ENCODE data around the gene CNDP2. TPM values are rescaled to one million over a fixed set of nuclear protein-coding genes. Genes with fewer than 3 reads are reported as not detected.

CNDP2 gene
- total RNA-seq, 1 donor from 2014 or later = 197 TPM

DNA sequence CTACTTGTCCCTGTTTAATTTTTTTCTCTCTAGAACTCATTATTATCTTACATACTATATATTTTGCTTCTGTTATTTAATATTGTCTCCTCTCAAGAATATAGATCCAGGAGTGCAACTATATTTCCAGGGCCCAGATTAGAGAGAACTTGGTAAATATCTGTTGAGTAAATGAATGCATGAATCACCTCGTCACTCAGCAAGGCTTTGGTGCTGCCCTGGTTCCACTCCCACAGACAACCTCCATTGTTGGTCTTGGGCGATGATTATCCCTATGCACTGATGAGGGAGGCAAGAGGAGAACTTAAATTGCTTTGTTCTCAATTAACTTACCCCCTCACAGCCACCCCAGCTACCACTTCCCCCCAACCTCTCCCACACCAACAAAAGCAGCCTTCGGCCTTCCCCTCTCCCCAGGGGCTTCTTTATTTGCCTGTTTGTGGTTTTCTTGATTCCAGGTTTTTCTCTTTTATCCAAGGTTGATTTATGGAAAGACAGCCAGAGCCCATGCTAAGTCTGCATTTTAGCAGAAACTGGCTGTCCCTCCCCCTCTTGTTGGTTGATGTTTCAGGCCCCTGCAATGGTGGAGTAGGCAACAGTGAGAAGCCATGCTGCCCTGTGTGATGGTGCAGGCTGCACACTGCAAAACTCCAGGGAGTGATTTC is 22.1 kb upstream of the CNDP2 start:
- H3K36me3 Mint-ChIP-seq = no peaks in the 10 kb centered on the region
- no peak overlapping the region for H3K4me3 Mint-ChIP-seq
- DNase-seq (ENCODE audit: extremely low spot score, unreplicated experiment) = no peak
- no peaks in the 10 kb centered on the region for H3K4me1 Mint-ChIP-seq (ENCODE audit: unreplicated experiment)
- H3K9me3 Mint-ChIP-seq = peaks cover 10% of the 10 kb centered on the region
- no peak overlapping the region for H3K27ac Mint-ChIP-seq
- TF ChIP-seq, protein P1, sequence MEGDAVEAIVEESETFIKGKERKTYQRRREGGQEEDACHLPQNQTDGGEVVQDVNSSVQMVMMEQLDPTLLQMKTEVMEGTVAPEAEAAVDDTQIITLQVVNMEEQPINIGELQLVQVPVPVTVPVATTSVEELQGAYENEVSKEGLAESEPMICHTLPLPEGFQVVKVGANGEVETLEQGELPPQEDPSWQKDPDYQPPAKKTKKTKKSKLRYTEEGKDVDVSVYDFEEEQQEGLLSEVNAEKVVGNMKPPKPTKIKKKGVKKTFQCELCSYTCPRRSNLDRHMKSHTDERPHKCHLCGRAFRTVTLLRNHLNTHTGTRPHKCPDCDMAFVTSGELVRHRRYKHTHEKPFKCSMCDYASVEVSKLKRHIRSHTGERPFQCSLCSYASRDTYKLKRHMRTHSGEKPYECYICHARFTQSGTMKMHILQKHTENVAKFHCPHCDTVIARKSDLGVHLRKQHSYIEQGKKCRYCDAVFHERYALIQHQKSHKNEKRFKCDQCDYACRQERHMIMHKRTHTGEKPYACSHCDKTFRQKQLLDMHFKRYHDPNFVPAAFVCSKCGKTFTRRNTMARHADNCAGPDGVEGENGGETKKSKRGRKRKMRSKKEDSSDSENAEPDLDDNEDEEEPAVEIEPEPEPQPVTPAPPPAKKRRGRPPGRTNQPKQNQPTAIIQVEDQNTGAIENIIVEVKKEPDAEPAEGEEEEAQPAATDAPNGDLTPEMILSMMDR (conservative IDR thresholded peaks at IDR 0.05) = no peak
- peaks cover 6% of the 10 kb centered on the region for H3K27me3 Mint-ChIP-seq

DNA sequence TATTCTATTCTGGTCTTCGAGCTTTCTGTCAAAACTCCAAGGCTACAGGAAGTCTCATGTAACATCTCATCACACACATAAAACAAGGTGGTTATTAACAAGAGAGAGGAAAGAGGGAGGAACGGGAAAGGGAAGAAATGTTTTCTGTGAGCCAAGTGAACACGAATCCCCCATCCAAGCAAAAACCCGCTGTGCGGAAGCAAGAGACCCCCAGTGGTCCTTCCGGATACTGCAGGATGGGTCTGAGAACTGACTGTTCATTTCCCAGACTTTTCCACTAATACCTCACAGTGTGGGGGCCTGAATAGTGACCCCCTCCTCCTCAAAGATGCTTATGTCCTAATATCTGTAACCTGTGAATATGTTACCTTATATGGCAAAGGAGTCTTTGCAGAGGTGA is 20.0 kb upstream of the CNDP2 start:
- no peak for DNase-seq (ENCODE audit: extremely low spot score, unreplicated experiment)
- Mint-ChIP-seq H3K27ac (no peak overlapping the region), H3K4me1 (ENCODE audit: unreplicated experiment) (no peaks in the 10 kb centered on the region), H3K27me3 (peaks cover 6% of the 10 kb centered on the region), H3K4me3 (no peak overlapping the region), H3K36me3 (no peaks in the 10 kb centered on the region), H3K9me3 (no peaks in the 10 kb centered on the region)
- TF ChIP-seq, protein P1 (conservative IDR thresholded peaks at IDR 0.05) = peak; percentile 84

DNA sequence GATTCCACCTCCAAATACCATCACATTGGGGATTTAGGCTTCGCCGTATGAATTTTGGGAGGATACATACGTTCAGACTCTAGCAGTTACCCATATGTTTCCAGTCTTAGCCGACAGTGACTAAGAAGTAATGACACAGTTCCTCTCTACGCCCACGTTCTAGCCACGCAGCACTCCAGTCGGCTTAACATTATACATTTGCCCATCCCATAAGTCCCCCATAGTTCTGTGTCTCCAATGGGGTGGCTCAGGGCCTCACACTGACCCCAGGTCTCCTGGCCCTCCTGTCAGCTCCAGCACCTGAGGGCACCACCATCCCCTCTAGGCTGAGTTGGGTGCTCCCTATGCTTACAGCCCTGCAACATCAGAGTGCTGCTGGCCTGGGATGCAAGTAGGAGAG is 18.4 kb upstream of the CNDP2 start:
- H3K27ac Mint-ChIP-seq = no peak overlapping the region
- H3K27me3 Mint-ChIP-seq = peaks cover 6% of the 10 kb centered on the region
- no peak for DNase-seq (ENCODE audit: extremely low spot score, unreplicated experiment)
- TF ChIP-seq, protein P1 (conservative IDR thresholded peaks at IDR 0.05) = no peak
- no peaks in the 10 kb centered on the region for H3K36me3 Mint-ChIP-seq
- H3K4me3 Mint-ChIP-seq = no peak overlapping the region
- H3K9me3 Mint-ChIP-seq = no peaks in the 10 kb centered on the region
- no peaks in the 10 kb centered on the region for H3K4me1 Mint-ChIP-seq (ENCODE audit: unreplicated experiment)

DNA sequence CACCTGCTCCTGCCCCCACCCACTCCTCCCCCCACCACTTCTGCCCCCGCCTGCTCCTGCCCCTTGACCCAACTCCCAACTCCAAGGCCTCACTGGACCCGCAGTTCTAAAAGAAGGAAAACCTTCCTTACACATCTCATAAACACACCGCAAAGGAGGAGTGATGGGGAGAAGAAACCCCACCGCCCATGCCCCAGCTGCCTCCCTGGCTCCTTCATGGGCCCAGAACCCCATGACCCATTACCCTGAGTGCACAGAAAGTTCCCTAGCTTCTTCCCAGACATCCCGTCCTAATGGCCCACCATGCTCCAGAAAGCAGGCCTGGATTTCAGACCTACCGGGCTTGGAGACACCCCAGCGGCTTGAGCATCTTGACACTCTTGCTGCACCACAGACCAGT is 17.8 kb upstream of the CNDP2 start:
- H3K27me3 Mint-ChIP-seq = peaks cover 6% of the 10 kb centered on the region
- DNase-seq (ENCODE audit: extremely low spot score, unreplicated experiment) = no peak

DNA sequence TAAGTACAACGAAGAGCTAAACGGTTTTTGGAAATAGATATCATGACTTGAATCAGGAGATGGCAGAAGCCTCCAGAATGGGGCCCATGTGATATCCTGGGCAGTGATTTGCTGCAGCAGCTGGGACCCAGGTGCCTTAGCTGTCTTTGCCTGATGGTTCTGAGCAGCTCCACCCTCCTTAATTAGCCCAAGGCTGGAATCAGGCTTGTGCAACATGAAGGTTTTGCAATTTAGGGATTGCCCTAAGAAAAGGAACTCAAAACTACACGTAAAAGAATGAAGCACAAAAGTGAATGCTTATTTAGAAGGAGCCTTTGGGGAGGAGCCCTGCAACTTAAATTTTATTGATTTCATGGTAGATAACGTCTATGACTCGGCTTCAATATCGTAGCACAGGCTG is 17.3 kb upstream of the CNDP2 start:
- no peak overlapping the region for H3K4me3 Mint-ChIP-seq

More for the DNA sequence above, 17.8 kb upstream of the CNDP2 start:
- no peaks in the 10 kb centered on the region for H3K4me1 Mint-ChIP-seq (ENCODE audit: unreplicated experiment)
- H3K27ac Mint-ChIP-seq = no peak overlapping the region
- no peaks in the 10 kb centered on the region for H3K9me3 Mint-ChIP-seq
- H3K4me3 Mint-ChIP-seq = no peak overlapping the region
- H3K36me3 Mint-ChIP-seq = no peaks in the 10 kb centered on the region
- TF ChIP-seq, protein P1 (conservative IDR thresholded peaks at IDR 0.05) = no peak

More for the DNA sequence above, 17.3 kb upstream of the CNDP2 start:
- Mint-ChIP-seq H3K27me3 (peaks cover 6% of the 10 kb centered on the region), H3K4me1 (ENCODE audit: unreplicated experiment) (no peaks in the 10 kb centered on the region), H3K36me3 (no peaks in the 10 kb centered on the region), H3K9me3 (no peaks in the 10 kb centered on the region), H3K27ac (no peak overlapping the region)
- DNase-seq (ENCODE audit: extremely low spot score, unreplicated experiment) = no peak
- TF ChIP-seq, protein P1 (conservative IDR thresholded peaks at IDR 0.05) = no peak

Measured in type B pancreatic cell (in vitro differentiated cells).